DOHH2 (cell line): Measurements from ENCODE around the gene GDF7.

Experiments
- CTCF ChIP-seq: fragments of 200-600 bp; sonication (generic); IDR thresholded peaks from one replicate; pipeline ENCODE4 v1.5.1; 2014; ENCODE audit warnings: antibody characterized with exemption, mild to moderate bottlenecking, low read depth, low read length; ENCODE audit not compliant: poor library complexity, severe bottlenecking
- EZH2phosphoT487 ChIP-seq: fragments of 200-600 bp; sonication (generic); IDR thresholded peaks from 2 replicates; pipeline ENCODE4 v1.6.1; 2017; ENCODE audit warnings: borderline replicate concordance, mild to moderate bottlenecking, antibody characterized with exemption, low read length, moderate library complexity, mixed read lengths

- TF ChIP-seq CTCF (no peak), EZH2phosphoT487 (no peak)
Observed at GRCh38 chr2:20675701-20676352, 8.9 kb downstream of the GDF7 start.
